K562 (cell line): ENCODE results near the gene NPTX2. TPM values are rescaled to one million over a fixed set of nuclear protein-coding genes. Genes with fewer than 3 reads are reported as not detected.

Source experiments
- ATAC-seq: fragments of 200-7000 bp; cut with Tn5 transposase; 3 replicates; pipeline ENCODE4 v1.9.1; 2020; ENCODE audit warnings: moderate library complexity
- BruUV-seq: library from RNA; stranded (reverse); fragments of 400-500 nt; replicated peaks from 2 replicates; lab custom pipeline; 2021; lab: Mats Ljungman, UMichigan
- CTCF ChIA-PET: fragments of 300-600 bp; formaldehyde crosslinking; extraction: SDS; loops from one replicate; lab custom pipeline; 2021; ENCODE audit warnings: low intra/inter-chr PET ratio; lab: Yijun Ruan, JAX
- POLR2A ChIA-PET: fragments of 300-600, 350-650 bp; sonication (Branson Sonifier 250); formaldehyde crosslinking; extraction: SDS; loops from one replicate; lab custom pipeline; 2021; ENCODE audit warnings: antibody characterized with exemption, inconsistent platforms; lab: Yijun Ruan, JAX
- DNase-seq, 4 experiments: peaks; one replicate each; pipeline versions ENCODE4 v3.0.0 to v3.0.0-alpha.2; 2011 to 2018; ENCODE audit warnings: low spot score in 3 of 4, mixed read lengths in 3 of 4; ENCODE audit errors: extremely low read depth in 1 of 4
- FAIRE-seq: peaks from 2 replicates; lab custom pipeline; 2011; peaks lifted over from hg19 to GRCh38; lab: Jason Lieb, UNC
- H2AFZ ChIP-seq: 2 replicates; pipeline ENCODE4 v1.6.0; 2011; ENCODE audit warnings: low read depth, low read length, control low read depth, inconsistent platforms
- H3K27ac ChIP-seq: fragments of 200-600 bp; 3 replicates; pipeline ENCODE4 v1.8.0; 2011; ENCODE audit warnings: low read depth, mild to moderate bottlenecking, control low read depth, inconsistent platforms, low read length, moderate library complexity, mixed read lengths; ENCODE audit errors: extremely low read depth
- H3K27me3 ChIP-seq, 2 experiments: fragments of 300-600 bp in 1 of 2; 2 replicates in 1 of 2; 3 replicates in 1 of 2; pipeline versions ENCODE4 v1.6.0 to v1.8.0; 2011; ENCODE audit warnings: inconsistent platforms in 2 of 2, low read length in 2 of 2, mild to moderate bottlenecking in 1 of 2, mixed read lengths in 1 of 2, moderate library complexity in 1 of 2; ENCODE audit not compliant: control insufficient read depth in 2 of 2, insufficient read depth in 2 of 2
- H3K36me3 ChIP-seq: fragments of 300-600 bp; 3 replicates; pipeline ENCODE4 v1.8.0; 2011; ENCODE audit warnings: mild to moderate bottlenecking, low read length, inconsistent platforms; ENCODE audit not compliant: control insufficient read depth, insufficient read depth
- H3K4me1 ChIP-seq, 2 experiments: fragments of 200-600 bp in 1 of 2; replicated peaks in 1 of 2; 2 replicates in 1 of 2; 3 replicates in 1 of 2; pipeline versions ENCODE4 v1.5.1 to v1.8.0; 2011; ENCODE audit warnings: inconsistent platforms in 2 of 2, low read length in 2 of 2, mild to moderate bottlenecking in 1 of 2, mixed read lengths in 1 of 2, moderate library complexity in 1 of 2; ENCODE audit not compliant: control insufficient read depth in 2 of 2, insufficient read depth in 2 of 2
- H3K4me2 ChIP-seq: 2 replicates; pipeline ENCODE4 v1.6.1; 2011; ENCODE audit warnings: low read length, control low read depth, inconsistent platforms, mixed read lengths; ENCODE audit not compliant: insufficient read depth
- H3K4me3 ChIP-seq: fragments of 200-600 bp; sonication (generic), shearing (Covaris generic); 2 replicates; pipeline ENCODE4 v1.5.1; 2016; ENCODE audit warnings: control low read depth, inconsistent platforms
- H3K79me2 ChIP-seq: fragments of 200-600 bp; 3 replicates; pipeline ENCODE4 v1.8.0; 2011; ENCODE audit warnings: low read length, inconsistent platforms; ENCODE audit not compliant: control insufficient read depth, insufficient read depth
- H3K9ac ChIP-seq, 2 experiments: 2 replicates each; pipeline versions ENCODE4 v1.6.0 to v1.6.1; 2011; ENCODE audit warnings: low read depth in 2 of 2, low read length in 2 of 2, control low read depth in 1 of 2, inconsistent platforms in 1 of 2, mild to moderate bottlenecking in 1 of 2, mixed read lengths in 1 of 2; ENCODE audit not compliant: insufficient read depth in 1 of 2
- H3K9me1 ChIP-seq: one replicate; pipeline ENCODE4 v1.6.0; 2011; ENCODE audit warnings: inconsistent platforms, mild to moderate bottlenecking, low read length, moderate library complexity; ENCODE audit not compliant: control insufficient read depth, insufficient read depth
- H3K9me3 ChIP-seq: replicated peaks from 2 replicates; pipeline ENCODE4 v1.5.1; 2011; ENCODE audit warnings: low read depth, low read length, inconsistent platforms; ENCODE audit not compliant: control insufficient read depth, insufficient read depth
- H4K20me1 ChIP-seq: replicated peaks from 2 replicates; pipeline ENCODE4 v1.6.1; 2011; ENCODE audit warnings: low read length, inconsistent platforms, mixed read lengths; ENCODE audit not compliant: control insufficient read depth, insufficient read depth
- NFIC ChIP-seq: fragments of 450-650 bp; IDR thresholded peaks from 2 replicates; pipeline ENCODE4 v1.6.1; 2017; ENCODE audit warnings: mild to moderate bottlenecking, inconsistent platforms
- ZBTB2 ChIP-seq: fragments of 450-650 bp; IDR thresholded peaks from 2 replicates; pipeline ENCODE4 v1.6.1; 2016; ENCODE audit warnings: antibody characterized with exemption
- ZNF280B ChIP-seq: fragments of 250-450 bp; sonication (Bioruptor Pico); IDR thresholded peaks from 2 replicates; pipeline ENCODE4 v1.5.1; 2021; ENCODE audit warnings: mild to moderate bottlenecking
- WGBS: fragments of 100-300 bp; shearing (Covaris generic); methylation state at CpG from one replicate; pipeline ENCODE4 v1.1.6; 2016; ENCODE audit warnings: low coverage, mixed read lengths; ENCODE audit not compliant: insufficient coverage; ENCODE audit errors: missing lambda C conversion rate; 5-methylcytosine and 5-hydroxymethylcytosine counted together
- in situ Hi-C: fragments of 300-500 bp; cut with MboI; formaldehyde crosslinking; loops from 4 replicates; pipeline ENCODE4 v1.15.0; 2018; ENCODE audit warnings: inconsistent platforms, mixed read lengths
- intact Hi-C: fragments of 100-400 bp; cut with micrococcal nuclease; formaldehyde crosslinking; loops from 2 replicates; pipeline ENCODE4 v1.14.2; 2022
- polyA plus RNA-seq, 8 experiments: library from polyadenylated mRNA; depleted of rRNA in 4 of 8; stranded (reverse) in 5 of 8; unstranded in 3 of 8; fragments of >200 nt; fragmentation: Nextera tagmentation in 2 of 8; fragmentation: Illumina TruSeq in 1 of 8; extraction: Ambion mirVana in 2 of 8; extraction: Trizol in 1 of 8; gene quantifications; 2 replicates each; pipeline versions ENCODE4 v1.2.1 to v1.2.3, GENCODE V29; 2011 to 2014; ENCODE audit warnings: inconsistent platforms in 1 of 8, missing spikeins in 1 of 8
- total RNA-seq, 7 experiments: library from RNA; depleted of rRNA in 6 of 7; stranded (reverse); fragments of >200 nt in 6 of 7; fragmentation: Illumina TruSeq in 2 of 7; extraction: Trizol in 2 of 7; gene quantifications; 2 replicates each; pipeline versions ENCODE4 v1.2.1 to v1.2.3, GENCODE V29; 2011 to 2021; ENCODE audit warnings: low replicate concordance in 1 of 7

NPTX2 gene
- total and polyA plus RNA-seq, 9 of the 15 experiments (the other 6 are each of a cell fraction or from before 2014, with no cell fraction given), result 0.07 TPM; not detected in 8

GRCh38 chr7:98568891-98569290 is 48.2 kb upstream of the NPTX2 start:
- Histone ChIP-seq H3K27ac (no peak overlapping the region), H3K4me3 (no peak overlapping the region), H3K4me2 (no peak overlapping the region), H3K9me1 (no peaks in the 10 kb centered on the region), H3K36me3 (no peaks in the 10 kb centered on the region), H4K20me1 (no peaks in the 10 kb centered on the region), H2AFZ (no peak overlapping the region), H3K9me3 (no peaks in the 10 kb centered on the region), H3K9ac (no peak overlapping the region), H3K4me1 (no peaks in the 10 kb centered on the region; a peak in 1 of 5 replicates), H3K27me3 (peaks cover 28 to 39% of the 10 kb centered on the region in 2 experiments), H3K79me2 (no peaks in the 10 kb centered on the region)
- in situ Hi-C loops (no loop called here), intact Hi-C loops (no loop called here)
- CTCF ChIA-PET, result no interaction called here
- TF ChIP-seq ZNF280B (CRISPR knock-in tag), result no peak
- peak; percentile 70 for TF ChIP-seq NFIC
- no peak for TF ChIP-seq ZBTB2
- no peak for FAIRE-seq
- WGBS, result 0% methylated on average over 8 of the region's 8 CpGs
- BruUV-seq, result no TSS peak
- no peak for DNase-seq
- POLR2A ChIA-PET, result no interaction called here
- no peak for ATAC-seq
